Measurements from ENCODE around the gene LPP.

Gene LPP

GRCh38 chr3:188489639-188490405 is 335.9 kb downstream of the LPP start:
- Mint-ChIP-seq H3K4me3 (no peak overlapping the region), H3K27ac (no peak overlapping the region), H3K9me3 (no peaks in the 10 kb centered on the region), H3K4me1 (ENCODE audit: low read depth) (no peaks in the 10 kb centered on the region), H3K36me3 (ENCODE audit: low read depth) (peaks cover 23% of the 10 kb centered on the region), H3K27me3 (ENCODE audit: low read depth) (no peaks in the 10 kb centered on the region)
- DNase-seq (ENCODE audit: low spot score): no peak

- Mint-ChIP-seq H3K36me3 (ENCODE audit: low read depth) (peaks cover 18% of the 10 kb centered on the region), H3K27me3 (ENCODE audit: low read depth) (no peaks in the 10 kb centered on the region), H3K9me3 (no peaks in the 10 kb centered on the region), H3K4me1 (ENCODE audit: low read depth) (no peaks in the 10 kb centered on the region), H3K4me3 (no peak overlapping the region), H3K27ac (no peak overlapping the region)
- no peak for DNase-seq (ENCODE audit: low spot score)
These were observed 336.5 kb downstream of the LPP start for GRCh38 chr3:188490416-188490815.

DNA sequence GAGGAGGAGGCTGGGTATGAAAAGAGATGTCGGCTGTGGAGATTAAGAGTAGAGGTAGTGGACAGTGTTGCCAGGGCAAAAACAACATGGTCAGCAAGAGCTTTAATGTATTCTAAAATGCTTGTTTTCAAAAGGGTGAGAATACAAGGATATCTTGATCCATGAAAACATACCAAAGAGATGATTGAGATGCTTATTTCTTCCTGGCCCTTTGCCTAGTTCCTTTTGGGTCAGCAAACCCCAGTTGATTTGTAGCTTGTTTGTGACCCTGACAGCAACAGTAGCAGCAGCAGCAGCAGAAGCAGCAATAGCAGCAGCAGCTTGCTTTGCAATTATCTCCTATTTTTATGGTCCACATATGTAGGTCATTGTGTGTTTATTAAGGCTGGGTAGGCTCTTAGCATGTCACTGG is 337.3 kb downstream of the LPP start:
- no peak overlapping the region for H3K4me3 Mint-ChIP-seq
- no peaks in the 10 kb centered on the region for H3K4me1 Mint-ChIP-seq (ENCODE audit: low read depth)
- H3K27me3 Mint-ChIP-seq (ENCODE audit: low read depth): no peaks in the 10 kb centered on the region
- no peak overlapping the region for H3K27ac Mint-ChIP-seq
- no peaks in the 10 kb centered on the region for H3K9me3 Mint-ChIP-seq
- peaks cover 16% of the 10 kb centered on the region for H3K36me3 Mint-ChIP-seq (ENCODE audit: low read depth)
- DNase-seq (ENCODE audit: low spot score): no peak

- H3K36me3 Mint-ChIP-seq (ENCODE audit: low read depth): peaks cover 5% of the 10 kb centered on the region
These were observed 342.4 kb downstream of the LPP start for GRCh38 chr3:188496390-188496789.

GRCh38 chr3:188497021-188497420 is 343.1 kb downstream of the LPP start:
- Mint-ChIP-seq H3K27ac (no peak overlapping the region), H3K36me3 (ENCODE audit: low read depth) (peaks cover 5% of the 10 kb centered on the region), H3K4me1 (ENCODE audit: low read depth) (peaks cover 2% of the 10 kb centered on the region), H3K27me3 (ENCODE audit: low read depth) (no peaks in the 10 kb centered on the region), H3K4me3 (no peak overlapping the region), H3K9me3 (peaks cover 8% of the 10 kb centered on the region)
- no peak for DNase-seq (ENCODE audit: low spot score)

More at GRCh38 chr3:188496390-188496789, 342.4 kb downstream of the LPP start:
- peaks cover 5% of the 10 kb centered on the region for H3K9me3 Mint-ChIP-seq
- no peak overlapping the region for H3K4me3 Mint-ChIP-seq
- no peak for DNase-seq (ENCODE audit: low spot score)
- H3K4me1 Mint-ChIP-seq (ENCODE audit: low read depth): peaks cover 2% of the 10 kb centered on the region
- no peak overlapping the region for H3K27ac Mint-ChIP-seq
- no peaks in the 10 kb centered on the region for H3K27me3 Mint-ChIP-seq (ENCODE audit: low read depth)

- Mint-ChIP-seq H3K9me3 (peaks cover 39% of the 10 kb centered on the region), H3K27ac (no peak overlapping the region), H3K27me3 (ENCODE audit: low read depth) (no peaks in the 10 kb centered on the region), H3K4me3 (no peak overlapping the region), H3K4me1 (ENCODE audit: low read depth) (peaks cover 4% of the 10 kb centered on the region), H3K36me3 (ENCODE audit: low read depth) (peaks cover 28% of the 10 kb centered on the region)
- DNase-seq (ENCODE audit: low spot score): no peak
These were observed 349.7 kb downstream of the LPP start for GRCh38 chr3:188503647-188504046.

- Mint-ChIP-seq H3K27me3 (ENCODE audit: low read depth) (no peaks in the 10 kb centered on the region), H3K4me1 (ENCODE audit: low read depth) (peaks cover 4% of the 10 kb centered on the region), H3K9me3 (peaks cover 39% of the 10 kb centered on the region), H3K4me3 (no peak overlapping the region), H3K36me3 (ENCODE audit: low read depth) (peaks cover 28% of the 10 kb centered on the region), H3K27ac (no peak overlapping the region)
- no peak for DNase-seq (ENCODE audit: low spot score)
These were observed 351.2 kb downstream of the LPP start for GRCh38 chr3:188505151-188505550.

- H3K36me3 Mint-ChIP-seq (ENCODE audit: low read depth): peaks cover 25% of the 10 kb centered on the region
- H3K27me3 Mint-ChIP-seq (ENCODE audit: low read depth): no peaks in the 10 kb centered on the region
- H3K4me3 Mint-ChIP-seq: no peak overlapping the region
These were observed 352.0 kb downstream of the LPP start for GRCh38 chr3:188505911-188506310.

DNA sequence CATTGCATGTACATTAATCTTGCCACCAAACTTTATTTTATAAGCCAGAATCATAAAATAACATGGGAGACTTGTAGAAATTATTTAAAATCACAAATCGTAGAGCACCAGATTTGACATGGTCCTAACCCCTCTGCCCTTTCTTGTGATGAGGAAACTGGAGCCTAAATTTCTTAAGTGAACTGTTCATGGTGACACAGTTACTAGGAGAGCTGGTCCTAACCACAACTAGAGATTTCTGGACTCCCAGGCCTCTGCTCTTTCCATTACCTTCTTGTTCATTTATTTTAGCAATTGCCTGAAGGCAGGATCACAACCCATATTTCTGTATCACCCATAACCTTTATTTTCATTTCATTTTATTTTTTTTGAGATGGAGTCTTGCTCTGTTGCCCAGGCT is 352.5 kb downstream of the LPP start:
- no peak overlapping the region for H3K4me3 Mint-ChIP-seq
- no peaks in the 10 kb centered on the region for H3K27me3 Mint-ChIP-seq (ENCODE audit: low read depth)
- H3K4me1 Mint-ChIP-seq (ENCODE audit: low read depth): peaks cover 4% of the 10 kb centered on the region
- no peak overlapping the region for H3K27ac Mint-ChIP-seq
- peaks cover 22% of the 10 kb centered on the region for H3K36me3 Mint-ChIP-seq (ENCODE audit: low read depth)
- no peak for DNase-seq (ENCODE audit: low spot score)
- H3K9me3 Mint-ChIP-seq: peaks cover 34% of the 10 kb centered on the region

More at GRCh38 chr3:188505911-188506310, 352.0 kb downstream of the LPP start:
- Mint-ChIP-seq H3K9me3 (peaks cover 36% of the 10 kb centered on the region), H3K27ac (no peak overlapping the region), H3K4me1 (ENCODE audit: low read depth) (peaks cover 4% of the 10 kb centered on the region)
- DNase-seq (ENCODE audit: low spot score): no peak

DNA sequence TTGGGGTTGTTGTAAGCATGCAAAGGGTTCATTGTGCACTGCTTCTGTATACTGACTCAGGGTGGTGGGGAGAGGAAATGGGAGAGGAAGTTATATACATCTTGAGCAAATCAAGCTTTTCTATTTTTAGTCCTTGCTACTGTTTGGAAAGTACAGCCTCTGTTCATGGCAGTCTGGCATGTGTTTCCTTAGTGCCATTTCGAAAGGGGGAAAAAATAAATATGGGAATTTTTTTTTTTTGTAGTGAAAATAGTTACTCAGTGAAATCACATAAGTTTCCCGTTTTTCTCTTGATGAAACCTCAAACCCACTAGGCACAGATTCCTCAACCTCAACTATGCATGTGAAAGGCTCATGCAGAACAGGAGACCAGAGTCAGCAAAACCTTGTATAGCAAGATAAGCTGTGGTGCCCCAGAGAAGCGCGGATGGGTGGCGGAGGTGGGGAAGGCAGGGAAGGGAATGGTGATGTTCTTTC is 353.3 kb downstream of the LPP start:
- H3K27ac Mint-ChIP-seq: no peak overlapping the region
- peaks cover 4% of the 10 kb centered on the region for H3K4me1 Mint-ChIP-seq (ENCODE audit: low read depth)
- H3K9me3 Mint-ChIP-seq: peaks cover 28% of the 10 kb centered on the region
- H3K36me3 Mint-ChIP-seq (ENCODE audit: low read depth): peaks cover 21% of the 10 kb centered on the region
- no peak overlapping the region for H3K4me3 Mint-ChIP-seq
- no peaks in the 10 kb centered on the region for H3K27me3 Mint-ChIP-seq (ENCODE audit: low read depth)
- no peak for DNase-seq (ENCODE audit: low spot score)

- Mint-ChIP-seq H3K27me3 (ENCODE audit: low read depth) (no peaks in the 10 kb centered on the region), H3K27ac (no peak overlapping the region), H3K4me3 (no peak overlapping the region), H3K9me3 (peaks cover 24% of the 10 kb centered on the region), H3K36me3 (ENCODE audit: low read depth) (peaks cover 19% of the 10 kb centered on the region), H3K4me1 (ENCODE audit: low read depth) (peaks cover 7% of the 10 kb centered on the region)
- no peak for DNase-seq (ENCODE audit: low spot score)
These were observed 354.5 kb downstream of the LPP start for GRCh38 chr3:188508454-188508853.

- DNase-seq (ENCODE audit: low spot score): no peak
- Mint-ChIP-seq H3K36me3 (ENCODE audit: low read depth) (peaks cover 11% of the 10 kb centered on the region), H3K27ac (no peak overlapping the region), H3K27me3 (ENCODE audit: low read depth) (no peaks in the 10 kb centered on the region), H3K4me3 (no peak overlapping the region), H3K9me3 (peaks cover 15% of the 10 kb centered on the region), H3K4me1 (ENCODE audit: low read depth) (peaks cover 10% of the 10 kb centered on the region)
These were observed 355.4 kb downstream of the LPP start for GRCh38 chr3:188509316-188509715.

DNA sequence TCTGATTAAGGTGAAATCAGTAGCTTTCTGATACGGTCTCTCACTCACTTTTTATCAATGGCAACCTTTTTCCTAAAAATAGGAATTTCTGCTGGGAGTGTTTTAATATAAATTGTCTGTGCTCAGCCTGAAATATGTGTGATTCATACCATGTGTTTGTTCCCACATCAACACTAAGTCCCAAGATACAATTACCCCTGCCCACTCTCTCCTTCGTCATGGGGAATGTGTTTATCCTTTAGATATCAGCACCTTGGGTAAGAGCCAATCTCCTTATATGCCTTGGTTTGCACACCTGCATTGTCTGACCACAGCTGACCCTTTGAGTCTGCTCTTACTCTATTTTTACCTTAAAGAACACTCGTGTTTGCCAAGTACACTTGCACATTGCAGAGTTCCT is 356.4 kb downstream of the LPP start:
- no peak overlapping the region for H3K27ac Mint-ChIP-seq
- peaks cover 6% of the 10 kb centered on the region for H3K9me3 Mint-ChIP-seq
- no peaks in the 10 kb centered on the region for H3K27me3 Mint-ChIP-seq (ENCODE audit: low read depth)
- H3K4me1 Mint-ChIP-seq (ENCODE audit: low read depth): peaks cover 10% of the 10 kb centered on the region
- H3K4me3 Mint-ChIP-seq: no peak overlapping the region
- DNase-seq (ENCODE audit: low spot score): no peak
- H3K36me3 Mint-ChIP-seq (ENCODE audit: low read depth): peaks cover 6% of the 10 kb centered on the region

- no peaks in the 10 kb centered on the region for H3K27me3 Mint-ChIP-seq (ENCODE audit: low read depth)
- peaks cover 11% of the 10 kb centered on the region for H3K4me1 Mint-ChIP-seq (ENCODE audit: low read depth)
- H3K27ac Mint-ChIP-seq: no peak overlapping the region
- H3K36me3 Mint-ChIP-seq (ENCODE audit: low read depth): peaks cover 3% of the 10 kb centered on the region
- DNase-seq (ENCODE audit: low spot score): no peak
- no peaks in the 10 kb centered on the region for H3K9me3 Mint-ChIP-seq
- no peak overlapping the region for H3K4me3 Mint-ChIP-seq
These were observed 359.8 kb downstream of the LPP start for GRCh38 chr3:188513662-188514328.
